Measurements from ENCODE around the gene UBQLN1.

UBQLN1 gene

DNA sequence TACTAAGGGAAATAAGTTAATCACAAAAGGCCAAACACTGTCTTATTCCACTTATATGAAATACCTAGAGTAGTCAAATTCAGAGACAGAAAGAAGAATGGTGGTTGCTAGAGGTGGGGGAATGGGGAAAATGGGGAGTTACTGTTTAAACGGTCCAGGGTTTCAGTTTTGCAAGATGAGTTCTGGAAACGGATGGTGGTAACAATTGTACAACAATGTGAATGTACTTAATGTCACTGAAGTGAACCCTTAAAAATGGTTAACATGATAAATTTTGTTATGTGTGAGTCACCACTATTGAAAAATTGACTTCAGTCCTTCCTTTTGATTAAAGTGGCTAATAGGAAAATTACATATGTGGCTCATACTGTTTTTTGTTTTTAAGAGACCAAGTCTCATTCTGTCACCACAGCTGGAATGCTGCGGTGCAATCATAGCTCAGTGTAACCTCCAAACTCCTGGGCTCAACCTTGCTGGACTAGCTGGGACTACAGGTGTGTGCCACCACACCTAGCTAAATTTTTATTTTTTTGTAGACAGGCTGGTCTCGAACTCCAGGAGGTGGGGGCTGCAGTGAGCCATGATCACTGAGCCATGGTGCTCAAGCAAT is 8.7 kb downstream of the UBQLN1 start:
- H3K27me3 ChIP-seq (ENCODE audit: control insufficient read depth in 1 of 2, insufficient read depth in 2 of 2, low read length in 2 of 2): no peaks in the 10 kb centered on the region
- H3K4me1 ChIP-seq (ENCODE audit: control insufficient read depth in 1 of 2, insufficient read depth in 2 of 2, low read length in 2 of 2): peaks cover 7 to 25% of the 10 kb centered on the region in 2 donors
- H3K27ac ChIP-seq (ENCODE audit: low read depth, low read length): no peak overlapping the region

GRCh38 chr9:83691492-83691891 is 16.3 kb downstream of the UBQLN1 start:
- Histone ChIP-seq H3K27ac (ENCODE audit: low read depth, low read length) (no peak overlapping the region), H3K36me3 (ENCODE audit: control insufficient read depth in 1 of 2, insufficient read depth in 2 of 2, low read length in 2 of 2) (peaks cover 0 to 3% of the 10 kb centered on the region in 2 donors), H3K9ac (ENCODE audit: low read depth in 1 of 2, low read length in 2 of 2) (no peak overlapping the region), H3K9me3 (ENCODE audit: control insufficient read depth in 1 of 2, low read length in 2 of 2) (no peaks in the 10 kb centered on the region), H3K27me3 (ENCODE audit: control insufficient read depth in 1 of 2, insufficient read depth in 2 of 2, low read length in 2 of 2) (no peaks in the 10 kb centered on the region), H3K4me3 (ENCODE audit: low read depth in 1 of 2, low read length in 2 of 2) (no peak overlapping the region), H3K4me1 (ENCODE audit: control insufficient read depth in 1 of 2, insufficient read depth in 2 of 2, low read length in 2 of 2) (peaks cover 0 to 3% of the 10 kb centered on the region in 2 donors)

More for the DNA sequence above, 8.7 kb downstream of the UBQLN1 start:
- H3K9me3 ChIP-seq (ENCODE audit: control insufficient read depth in 1 of 2, low read length in 2 of 2): no peaks in the 10 kb centered on the region
- H3K9ac ChIP-seq (ENCODE audit: low read depth in 1 of 2, low read length in 2 of 2): no peak overlapping the region
- no peaks in the 10 kb centered on the region for H3K36me3 ChIP-seq (ENCODE audit: control insufficient read depth in 1 of 2, insufficient read depth in 2 of 2, low read length in 2 of 2)
- H3K4me3 ChIP-seq (ENCODE audit: low read depth in 1 of 2, low read length in 2 of 2): no peak overlapping the region

- Histone ChIP-seq H3K27me3 (ENCODE audit: control insufficient read depth in 1 of 2, insufficient read depth in 2 of 2, low read length in 2 of 2) (no peaks in the 10 kb centered on the region), H3K4me1 (ENCODE audit: control insufficient read depth in 1 of 2, insufficient read depth in 2 of 2, low read length in 2 of 2) (peaks cover 0 to 3% of the 10 kb centered on the region in 2 donors), H3K4me3 (ENCODE audit: low read depth in 1 of 2, low read length in 2 of 2) (no peak overlapping the region), H3K9me3 (ENCODE audit: control insufficient read depth in 1 of 2, low read length in 2 of 2) (no peaks in the 10 kb centered on the region), H3K9ac (ENCODE audit: low read depth in 1 of 2, low read length in 2 of 2) (no peak overlapping the region), H3K27ac (ENCODE audit: low read depth, low read length) (no peak overlapping the region), H3K36me3 (ENCODE audit: control insufficient read depth in 1 of 2, insufficient read depth in 2 of 2, low read length in 2 of 2) (peaks cover 0 to 3% of the 10 kb centered on the region in 2 donors)
Observed at GRCh38 chr9:83688921-83689320, 18.8 kb downstream of the UBQLN1 start.

GRCh38 chr9:83681490-83681889 is 26.3 kb downstream of the UBQLN1 start:
- Histone ChIP-seq H3K27me3 (ENCODE audit: control insufficient read depth in 1 of 2, insufficient read depth in 2 of 2, low read length in 2 of 2) (no peaks in the 10 kb centered on the region), H3K36me3 (ENCODE audit: control insufficient read depth in 1 of 2, insufficient read depth in 2 of 2, low read length in 2 of 2) (peaks cover 13 to 44% of the 10 kb centered on the region in 2 donors), H3K9me3 (ENCODE audit: control insufficient read depth in 1 of 2, low read length in 2 of 2) (no peaks in the 10 kb centered on the region), H3K4me3 (ENCODE audit: low read depth in 1 of 2, low read length in 2 of 2) (no peak overlapping the region), H3K27ac (ENCODE audit: low read depth, low read length) (no peak overlapping the region), H3K4me1 (ENCODE audit: control insufficient read depth in 1 of 2, insufficient read depth in 2 of 2, low read length in 2 of 2) (no peaks in the 10 kb centered on the region), H3K9ac (ENCODE audit: low read depth in 1 of 2, low read length in 2 of 2) (no peak overlapping the region)

GRCh38 chr9:83680233-83680632 is 27.5 kb downstream of the UBQLN1 start:
- no peaks in the 10 kb centered on the region for H3K9me3 ChIP-seq (ENCODE audit: control insufficient read depth in 1 of 2, low read length in 2 of 2)
- no peak overlapping the region for H3K9ac ChIP-seq (ENCODE audit: low read depth in 1 of 2, low read length in 2 of 2)
- H3K4me3 ChIP-seq (ENCODE audit: low read depth in 1 of 2, low read length in 2 of 2): no peak overlapping the region
- peaks cover 13 to 44% of the 10 kb centered on the region in 2 donors for H3K36me3 ChIP-seq (ENCODE audit: control insufficient read depth in 1 of 2, insufficient read depth in 2 of 2, low read length in 2 of 2)
- H3K4me1 ChIP-seq (ENCODE audit: control insufficient read depth in 1 of 2, insufficient read depth in 2 of 2, low read length in 2 of 2): no peaks in the 10 kb centered on the region
- no peaks in the 10 kb centered on the region for H3K27me3 ChIP-seq (ENCODE audit: control insufficient read depth in 1 of 2, insufficient read depth in 2 of 2, low read length in 2 of 2)
- no peak overlapping the region for H3K27ac ChIP-seq (ENCODE audit: low read depth, low read length)

GRCh38 chr9:83677596-83677995 is 30.2 kb downstream of the UBQLN1 start:
- H3K36me3 ChIP-seq (ENCODE audit: control insufficient read depth in 1 of 2, insufficient read depth in 2 of 2, low read length in 2 of 2): peaks cover 22 to 58% of the 10 kb centered on the region in 2 donors

DNA sequence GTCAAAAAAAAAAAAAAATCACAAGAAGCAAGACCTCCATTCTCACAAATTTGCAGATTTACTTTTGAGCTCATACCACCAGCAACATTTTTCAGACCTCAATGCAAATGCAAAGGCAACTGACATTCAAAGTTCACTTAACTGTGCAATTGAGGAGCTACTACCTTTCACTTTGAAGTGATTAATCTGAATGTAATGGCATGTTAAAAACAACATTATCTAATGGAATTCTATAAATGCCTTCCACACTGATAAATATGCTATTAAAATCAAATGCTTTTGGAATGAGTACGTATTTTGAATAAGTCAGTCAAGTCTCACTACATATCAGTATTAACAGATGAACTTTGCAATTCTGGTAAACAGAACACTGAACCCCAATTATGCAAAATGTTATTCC is 32.3 kb downstream of the UBQLN1 start:
- H3K27me3 ChIP-seq (ENCODE audit: control insufficient read depth in 1 of 2, insufficient read depth in 2 of 2, low read length in 2 of 2): no peaks in the 10 kb centered on the region
- no peak overlapping the region for H3K27ac ChIP-seq (ENCODE audit: low read depth, low read length)
- H3K36me3 ChIP-seq (ENCODE audit: control insufficient read depth in 1 of 2, insufficient read depth in 2 of 2, low read length in 2 of 2): peaks cover 18 to 65% of the 10 kb centered on the region in 2 donors
- H3K9me3 ChIP-seq (ENCODE audit: control insufficient read depth in 1 of 2, low read length in 2 of 2): no peaks in the 10 kb centered on the region
- no peak overlapping the region for H3K9ac ChIP-seq (ENCODE audit: low read depth in 1 of 2, low read length in 2 of 2)
- H3K4me1 ChIP-seq (ENCODE audit: control insufficient read depth in 1 of 2, insufficient read depth in 2 of 2, low read length in 2 of 2): no peaks in the 10 kb centered on the region
- H3K4me3 ChIP-seq (ENCODE audit: low read depth in 1 of 2, low read length in 2 of 2): no peak overlapping the region

More at GRCh38 chr9:83677596-83677995, 30.2 kb downstream of the UBQLN1 start:
- Histone ChIP-seq H3K27me3 (ENCODE audit: control insufficient read depth in 1 of 2, insufficient read depth in 2 of 2, low read length in 2 of 2) (no peaks in the 10 kb centered on the region), H3K9me3 (ENCODE audit: control insufficient read depth in 1 of 2, low read length in 2 of 2) (no peaks in the 10 kb centered on the region), H3K4me3 (ENCODE audit: low read depth in 1 of 2, low read length in 2 of 2) (no peak overlapping the region), H3K4me1 (ENCODE audit: control insufficient read depth in 1 of 2, insufficient read depth in 2 of 2, low read length in 2 of 2) (no peaks in the 10 kb centered on the region), H3K27ac (ENCODE audit: low read depth, low read length) (no peak overlapping the region), H3K9ac (ENCODE audit: low read depth in 1 of 2, low read length in 2 of 2) (no peak overlapping the region)

DNA sequence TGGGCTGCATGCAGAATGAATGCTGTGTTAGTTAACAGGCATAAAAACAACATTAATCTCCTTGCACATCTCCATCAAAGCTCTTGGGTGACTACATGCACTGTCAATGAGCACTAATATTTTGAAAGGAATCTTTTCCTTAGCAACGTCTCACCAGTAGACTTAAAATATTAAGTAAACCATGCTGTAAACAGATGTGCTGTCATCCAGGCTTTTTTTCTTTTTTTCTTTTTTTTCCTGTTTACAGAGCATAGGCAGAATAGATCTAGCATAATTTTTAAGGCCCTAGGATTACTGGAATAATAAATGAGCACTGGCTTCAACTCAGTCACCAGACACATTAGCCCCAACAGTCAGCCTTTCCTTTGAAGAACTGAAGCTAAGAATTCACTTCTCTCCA is 36.3 kb downstream of the UBQLN1 start:
- H3K4me3 ChIP-seq (ENCODE audit: low read depth in 1 of 2, low read length in 2 of 2): no peak overlapping the region
- peaks cover 8 to 53% of the 10 kb centered on the region in 2 donors for H3K36me3 ChIP-seq (ENCODE audit: control insufficient read depth in 1 of 2, insufficient read depth in 2 of 2, low read length in 2 of 2)
- H3K9ac ChIP-seq (ENCODE audit: low read depth in 1 of 2, low read length in 2 of 2): no peak overlapping the region
- H3K27ac ChIP-seq (ENCODE audit: low read depth, low read length): no peak overlapping the region
- no peaks in the 10 kb centered on the region for H3K9me3 ChIP-seq (ENCODE audit: control insufficient read depth in 1 of 2, low read length in 2 of 2)
- no peaks in the 10 kb centered on the region for H3K4me1 ChIP-seq (ENCODE audit: control insufficient read depth in 1 of 2, insufficient read depth in 2 of 2, low read length in 2 of 2)
- no peaks in the 10 kb centered on the region for H3K27me3 ChIP-seq (ENCODE audit: control insufficient read depth in 1 of 2, insufficient read depth in 2 of 2, low read length in 2 of 2)

- Histone ChIP-seq H3K36me3 (ENCODE audit: control insufficient read depth in 1 of 2, insufficient read depth in 2 of 2, low read length in 2 of 2) (peaks cover 8 to 53% of the 10 kb centered on the region in 2 donors), H3K4me1 (ENCODE audit: control insufficient read depth in 1 of 2, insufficient read depth in 2 of 2, low read length in 2 of 2) (no peaks in the 10 kb centered on the region)
Observed at GRCh38 chr9:83670381-83670780, 37.4 kb downstream of the UBQLN1 start.

DNA sequence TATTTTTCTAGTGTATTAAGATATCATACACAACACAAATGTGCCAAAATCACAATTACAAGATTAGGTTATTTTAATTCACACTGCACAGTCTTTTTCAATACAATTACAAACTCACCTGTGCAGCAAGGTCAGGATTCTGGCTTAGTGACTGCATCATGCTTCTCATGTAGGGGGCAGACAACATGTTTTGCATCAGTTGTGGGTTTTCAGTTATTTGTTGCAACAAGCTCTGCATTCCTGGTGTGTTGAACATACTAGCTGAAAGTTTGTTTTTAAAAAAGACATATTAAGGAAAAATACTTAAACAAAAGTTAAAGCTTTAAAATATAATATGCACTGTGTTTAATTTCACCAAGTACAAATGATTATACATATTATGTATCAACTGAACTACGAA is 38.7 kb downstream of the UBQLN1 start:
- Histone ChIP-seq H3K4me1 (ENCODE audit: control insufficient read depth in 1 of 2, insufficient read depth in 2 of 2, low read length in 2 of 2) (no peaks in the 10 kb centered on the region), H3K27ac (ENCODE audit: low read depth, low read length) (no peak overlapping the region), H3K36me3 (ENCODE audit: control insufficient read depth in 1 of 2, insufficient read depth in 2 of 2, low read length in 2 of 2) (peaks cover 7 to 58% of the 10 kb centered on the region in 2 donors), H3K27me3 (ENCODE audit: control insufficient read depth in 1 of 2, insufficient read depth in 2 of 2, low read length in 2 of 2) (no peaks in the 10 kb centered on the region), H3K9me3 (ENCODE audit: control insufficient read depth in 1 of 2, low read length in 2 of 2) (no peaks in the 10 kb centered on the region), H3K9ac (ENCODE audit: low read depth in 1 of 2, low read length in 2 of 2) (no peak overlapping the region), H3K4me3 (ENCODE audit: low read depth in 1 of 2, low read length in 2 of 2) (no peak overlapping the region)

More at GRCh38 chr9:83670381-83670780, 37.4 kb downstream of the UBQLN1 start:
- no peak overlapping the region for H3K4me3 ChIP-seq (ENCODE audit: low read depth in 1 of 2, low read length in 2 of 2)
- no peak overlapping the region for H3K9ac ChIP-seq (ENCODE audit: low read depth in 1 of 2, low read length in 2 of 2)
- no peaks in the 10 kb centered on the region for H3K27me3 ChIP-seq (ENCODE audit: control insufficient read depth in 1 of 2, insufficient read depth in 2 of 2, low read length in 2 of 2)
- H3K9me3 ChIP-seq (ENCODE audit: control insufficient read depth in 1 of 2, low read length in 2 of 2): no peaks in the 10 kb centered on the region
- H3K27ac ChIP-seq (ENCODE audit: low read depth, low read length): no peak overlapping the region

All from duodenal mucosa (tissue), 2 donors.